GM12878 (cell line): ENCODE results near the gene ZFP82. TPM values are rescaled to one million over a fixed set of nuclear protein-coding genes. Genes with fewer than 3 reads are reported as not detected.
A peak's percentile ranks its signal among the peaks of the same experiment; 100 is the strongest.

Experiments used
- ATAC-seq: fragments of 200-7000 bp; cut with Tn5 transposase; 3 replicates; pipeline ENCODE4 v1.9.1; 2020; ENCODE audit warnings: mild to moderate bottlenecking, moderate library complexity
- BruUV-seq: library from RNA; stranded (reverse); fragments of 400-500 nt; replicated peaks from 2 replicates; lab custom pipeline; 2021; lab: Mats Ljungman, UMichigan
- CTCF ChIA-PET: fragments of 300-600 bp; sonication (Branson Sonifier 250); formaldehyde crosslinking; extraction: SDS; loops from one replicate; lab custom pipeline; 2021; ENCODE audit warnings: inconsistent platforms; lab: Yijun Ruan, JAX
- POLR2A ChIA-PET: fragments of 350-600 bp; formaldehyde crosslinking; extraction: SDS; loops from one replicate; lab custom pipeline; 2021; ENCODE audit warnings: inconsistent platforms; lab: Charles Lee
- RAD21 ChIA-PET: fragments of 300-600 bp; sonication (Branson Sonifier 250); formaldehyde crosslinking; loops from one replicate; lab custom pipeline; 2023; ENCODE audit warnings: antibody characterized with exemption; ENCODE audit not compliant: unreplicated experiment; lab: Charles Lee
- SMC1A ChIA-PET: fragments of 300-600 bp; sonication (Branson Sonifier 250); formaldehyde crosslinking; loops from one replicate; lab custom pipeline; 2023; ENCODE audit not compliant: unreplicated experiment, uncharacterized antibody; lab: Charles Lee
- DNase-seq: peaks from one replicate; pipeline ENCODE4 v3.0.0-alpha.2; 2011; ENCODE audit warnings: low read depth, low spot score
- FAIRE-seq: peaks from 3 replicates; lab custom pipeline; 2011; peaks lifted over from hg19 to GRCh38; lab: Jason Lieb, UNC
- H2AFZ ChIP-seq: 2 replicates; pipeline ENCODE4 v1.6.0; 2011; ENCODE audit warnings: low read depth, low read length, control low read depth; ENCODE audit not compliant: control insufficient read depth
- H3K27ac ChIP-seq: 2 replicates; pipeline ENCODE4 v1.5.1; 2011; ENCODE audit warnings: control low read depth; ENCODE audit not compliant: control insufficient read depth, insufficient read depth
- H3K27me3 ChIP-seq, 2 experiments: replicated peaks in 1 of 2; 2 replicates each; pipeline versions ENCODE4 v1.6.0 to v1.6.1; 2011; ENCODE audit warnings: low read length in 1 of 2; ENCODE audit not compliant: control insufficient read depth in 2 of 2, insufficient read depth in 2 of 2
- H3K36me3 ChIP-seq, 2 experiments: 2 replicates each; pipeline ENCODE4 v1.5.1; 2011; ENCODE audit warnings: low read length in 1 of 2; ENCODE audit not compliant: control insufficient read depth in 2 of 2, insufficient read depth in 2 of 2
- H3K4me1 ChIP-seq: 2 replicates; pipeline ENCODE4 v1.6.1; 2011; ENCODE audit warnings: mild to moderate bottlenecking, low read length, moderate library complexity, mixed read lengths; ENCODE audit not compliant: control insufficient read depth, insufficient read depth
- H3K4me2 ChIP-seq: 2 replicates; pipeline ENCODE4 v1.6.0; 2011; ENCODE audit warnings: control low read depth; ENCODE audit not compliant: control insufficient read depth, insufficient read depth
- H3K4me3 ChIP-seq: fragments of 200-600 bp; sonication (generic); 2 replicates; pipeline ENCODE4 v1.5.1; 2016
- H3K79me2 ChIP-seq: 2 replicates; pipeline ENCODE4 v1.6.0; 2011; ENCODE audit warnings: low read length; ENCODE audit not compliant: control insufficient read depth, insufficient read depth
- H3K9ac ChIP-seq: 2 replicates; pipeline ENCODE4 v1.8.0; 2011; ENCODE audit warnings: low read length, control low read depth, mixed read lengths; ENCODE audit not compliant: control insufficient read depth, insufficient read depth
- H3K9me3 ChIP-seq: replicated peaks from 3 replicates; pipeline ENCODE4 v1.5.1; 2011; ENCODE audit warnings: mild to moderate bottlenecking, low read length; ENCODE audit not compliant: control insufficient read depth, insufficient read depth
- H4K20me1 ChIP-seq: 2 replicates; pipeline ENCODE4 v1.6.0; 2011; ENCODE audit not compliant: control insufficient read depth, insufficient read depth
- BHLHE40 ChIP-seq, 2 experiments: fragments of 450-650 bp in 1 of 2; IDR thresholded peaks; 2 replicates each; pipeline ENCODE4 v1.6.1; 2011 to 2017; ENCODE audit warnings: low read depth in 2 of 2, borderline replicate concordance in 1 of 2, improper control_type of control experiment in 1 of 2, low read length in 1 of 2, mild to moderate bottlenecking in 1 of 2
- CTCF ChIP-seq, 3 experiments: IDR thresholded peaks in 2 of 3; conservative IDR thresholded peaks in 1 of 3; 2 replicates each; pipeline ENCODE4 v1.5.1; 2011; ENCODE audit warnings: low read depth in 3 of 3, low read length in 3 of 3, mild to moderate bottlenecking in 3 of 3, control low read depth in 2 of 3, moderate library complexity in 2 of 3, inconsistent platforms in 1 of 3, mixed read lengths in 1 of 3; ENCODE audit not compliant: control insufficient read depth in 2 of 3, insufficient read depth in 1 of 3; ENCODE audit errors: extremely low read depth in 1 of 3
- E2F4 ChIP-seq: IDR thresholded peaks from 2 replicates; pipeline ENCODE4 v1.6.1; 2012; ENCODE audit warnings: low read depth, low read length, improper control_type of control experiment
- E4F1 ChIP-seq: fragments of 450-650 bp; IDR thresholded peaks from 2 replicates; pipeline ENCODE4 v1.6.1; 2018; ENCODE audit warnings: borderline replicate concordance, mild to moderate bottlenecking; ENCODE audit not compliant: partially characterized antibody
- KDM1A ChIP-seq: fragments of 200-600 bp; sonication (generic); IDR thresholded peaks from 2 replicates; pipeline ENCODE4 v1.6.1; 2016; ENCODE audit warnings: borderline replicate concordance
- MAX ChIP-seq: IDR thresholded peaks from 2 replicates; pipeline ENCODE4 v1.6.1; 2012; ENCODE audit warnings: low read depth, low read length, improper control_type of control experiment
- POLR2A ChIP-seq: IDR thresholded peaks from 2 replicates; pipeline ENCODE4 v1.6.1; 2011; ENCODE audit warnings: low read depth, mild to moderate bottlenecking, low read length
- RCOR1 ChIP-seq: conservative IDR thresholded peaks from 2 replicates; pipeline ENCODE4 v1.6.1; 2012; ENCODE audit warnings: low read depth, low read length, improper control_type of control experiment
- TCF12 ChIP-seq: IDR thresholded peaks from 2 replicates; pipeline ENCODE4 v1.6.1; 2011; ENCODE audit warnings: low read depth, mild to moderate bottlenecking, low read length
- TCF7 ChIP-seq: IDR thresholded peaks from 2 replicates; pipeline ENCODE4 v1.6.1; 2014; ENCODE audit warnings: antibody characterized with exemption, borderline replicate concordance
- ZNF384 ChIP-seq: IDR thresholded peaks from 2 replicates; pipeline ENCODE4 v1.6.1; 2012; ENCODE audit warnings: low read depth, mild to moderate bottlenecking, low read length, improper control_type of control experiment, borderline replicate concordance
- WGBS: methylation state at CpG from one replicate; pipeline ENCODE4 v1.1.6; 2016; ENCODE audit warnings: low lambda C conversion rate; ENCODE audit not compliant: insufficient replicate concordance, insufficient coverage; ENCODE audit errors: missing lambda C conversion rate; 5-methylcytosine and 5-hydroxymethylcytosine counted together
- in situ Hi-C: fragments of 300-500 bp; cut with MboI; formaldehyde crosslinking; loops from 9 replicates; pipeline ENCODE4 v1.14.3; 2018; ENCODE audit warnings: mixed read lengths
- intact Hi-C: fragments of 100-400 bp; cut with micrococcal nuclease; formaldehyde crosslinking; loops from one replicate; pipeline ENCODE4 v1.14.2; 2022; ENCODE audit not compliant: unreplicated experiment
- polyA plus RNA-seq, 11 experiments: library from polyadenylated mRNA; depleted of rRNA in 4 of 11; unstranded in 6 of 11; stranded (reverse) in 5 of 11; fragments of >200 nt; fragmentation: Nextera tagmentation in 4 of 11; fragmentation: Illumina TruSeq in 1 of 11; extraction: Ambion mirVana in 4 of 11; extraction: Trizol in 1 of 11; gene quantifications; 1 replicate in 1 of 11; 2 replicates in 10 of 11; pipeline versions ENCODE4 v1.2.1 to v1.2.3, GENCODE V29; 2011 to 2016; ENCODE audit warnings: inconsistent platforms in 2 of 11, missing spikeins in 2 of 11, low read depth in 1 of 11
- total RNA-seq, 4 experiments: library from RNA; depleted of rRNA in 3 of 4; stranded (reverse); fragments of >200 nt in 3 of 4; fragmentation: Illumina TruSeq in 1 of 4; extraction: Trizol in 1 of 4; gene quantifications; 2 replicates each; pipeline versions ENCODE4 v1.2.1 to v1.2.3, GENCODE V29; 2013 to 2021

The ZFP82 gene
- total and polyA plus RNA-seq, 10 of the 15 experiments (the other 5 are each of a cell fraction or from before 2014, with no cell fraction given), result 2.0 to 5.4 (median 2.3) TPM

GRCh38 chr19:36417752-36418286 lies 625 bp downstream of the ZFP82 start:
- ChIA-PET RAD21 (no interaction called here), CTCF (no interaction called here), POLR2A (interaction anchor here (0.5 to 1.6 kb wide), 2 partner anchors 71 to 91 kb away, joined by 5 to 6 read pairs; partner anchors contain the start of gene ZNF566), SMC1A (interaction anchor here (1.0 to 1.1 kb wide), 2 partner anchors 13 to 39 kb away, joined by 3 read pairs; partner anchors contain the start of gene ZFP14)
- Histone ChIP-seq H3K36me3 (no peaks in the 10 kb centered on the region), H3K4me2 (peak overlapping the region; percentile 5), H2AFZ (peak overlapping the region; percentile 63), H3K79me2 (peaks cover 13% of the 10 kb centered on the region), H3K27ac (peak overlapping the region; percentile 61), H3K27me3 (no peaks in the 10 kb centered on the region), H3K9me3 (peaks cover 6% of the 10 kb centered on the region; the same call in 2 of the 3 replicates), H3K4me1 (no peaks in the 10 kb centered on the region), H4K20me1 (no peaks in the 10 kb centered on the region), H3K9ac (peak overlapping the region; percentile 71), H3K4me3 (peak overlapping the region; percentile 76)
- intact Hi-C loops, result no loop called here
- peak; percentile 34 for ATAC-seq
- WGBS, result 1% methylated on average over 25 of the region's 25 CpGs
- no peak for TF ChIP-seq TCF7
- TF ChIP-seq BHLHE40 (IDR thresholded peaks at IDR 0.05; ENCODE audit: borderline replicate concordance in 1 of 2, low read depth in 2 of 2, low read length in 1 of 2), result peak; percentile 14 to 44; a peak in 1 of 4 replicates
- TF ChIP-seq TCF12, result peak; percentile 38
- in situ Hi-C loops, result no loop called here
- no peak for FAIRE-seq
- no peak for DNase-seq
- BruUV-seq, result no TSS peak

GRCh38 chr19:36409841-36410240 lies 8.6 kb downstream of the ZFP82 start:
- Histone ChIP-seq H4K20me1 (no peaks in the 10 kb centered on the region), H3K4me3 (no peak overlapping the region), H3K27me3 (no peaks in the 10 kb centered on the region), H3K79me2 (no peaks in the 10 kb centered on the region), H3K27ac (no peak overlapping the region), H3K4me1 (no peaks in the 10 kb centered on the region), H2AFZ (no peak overlapping the region), H3K36me3 (peaks cover 2 to 21% of the 10 kb centered on the region in 2 experiments), H3K9me3 (peaks cover 18% of the 10 kb centered on the region), H3K9ac (no peak overlapping the region), H3K4me2 (no peak overlapping the region)
- POLR2A ChIA-PET, result no interaction called here
- BruUV-seq, result no TSS peak
- CTCF ChIA-PET, result no interaction called here
- RAD21 ChIA-PET, result no interaction called here
- intact Hi-C loops, result no loop called here
- FAIRE-seq (no peak), DNase-seq (no peak), ATAC-seq (no peak)
- WGBS, result 81% methylated on average over 2 of the region's 5 CpGs
- in situ Hi-C loops, result no loop called here
- SMC1A ChIA-PET, result no interaction called here
- TF ChIP-seq ZNF384, result no peak
- TF ChIP-seq RCOR1, result no peak
- no peak for TF ChIP-seq MAX
- no peak for TF ChIP-seq POLR2A
- TF ChIP-seq E2F4, result no peak
- no peak for TF ChIP-seq E4F1
- TF ChIP-seq KDM1A, result no peak
- TF ChIP-seq CTCF (IDR thresholded peaks at IDR 0.05 in 2 of 3, conservative IDR thresholded peaks at IDR 0.05 in 1 of 3; ENCODE audit: control insufficient read depth in 2 of 3, extremely low read depth in 1 of 3, insufficient read depth in 1 of 3, low read depth in 3 of 3, low read length in 3 of 3), result no peak
